Liver (tissue), 3 donors: ENCODE data around the gene SHISA3.

Source experiments
- ATF3 ChIP-seq: IDR thresholded peaks from 2 replicates; pipeline ENCODE4 v1.6.1; 2016; ENCODE audit warnings: antibody characterized with exemption
- CTCF ChIP-seq: fragments of 150-350 bp; IDR thresholded peaks from 2 replicates; pipeline ENCODE4 v1.5.1; 2017; ENCODE audit warnings: improper control_type of control experiment, low read depth, low read length; ENCODE audit not compliant: missing input control
- EGR1 ChIP-seq, 2 donors: IDR thresholded peaks; 2 replicates each; pipeline ENCODE4 v1.6.1; 2016 to 2018; ENCODE audit warnings: antibody characterized with exemption in 2 of 2, low read depth in 2 of 2
- FOXA2 ChIP-seq: IDR thresholded peaks from 2 replicates; pipeline ENCODE4 v1.6.1; 2016; ENCODE audit warnings: antibody characterized with exemption
- MAX ChIP-seq: IDR thresholded peaks from 2 replicates; pipeline ENCODE4 v1.6.1; 2016; ENCODE audit warnings: antibody characterized with exemption
- RAD21 ChIP-seq, 2 donors: IDR thresholded peaks; 2 replicates each; pipeline ENCODE4 v1.6.1; 2016; ENCODE audit warnings: antibody characterized with exemption in 2 of 2, mild to moderate bottlenecking in 2 of 2
- REST ChIP-seq: IDR thresholded peaks from 2 replicates; pipeline ENCODE4 v1.6.1; 2016; ENCODE audit warnings: antibody characterized with exemption, mild to moderate bottlenecking
- RXRA ChIP-seq, 2 donors: IDR thresholded peaks; 2 replicates each; pipeline ENCODE4 v1.6.1; 2017 to 2018; ENCODE audit warnings: antibody characterized with exemption in 2 of 2, mild to moderate bottlenecking in 1 of 2
- donor health status: healthy.
- donor health status: healthy.

- TF ChIP-seq CTCF = no peak
- TF ChIP-seq RAD21 (IDR thresholded peaks at IDR 0.05) = no peak
- no peak for TF ChIP-seq REST
- no peak for TF ChIP-seq MAX
- TF ChIP-seq FOXA2 = no peak
- TF ChIP-seq ATF3 = no peak
- no peak for TF ChIP-seq RXRA (IDR thresholded peaks at IDR 0.05)
- no peak for TF ChIP-seq EGR1 (IDR thresholded peaks at IDR 0.05; ENCODE audit: low read depth in 2 of 2)
Measured at GRCh38 chr4:42425146-42426065, 28.1 kb downstream of the SHISA3 start.
